HG02884 (cell line): ENCODE results near the gene SCAPER.

Experiments used
- ATAC-seq: cut with Tn5 transposase; IDR thresholded peaks from one replicate; pipeline ENCODE4 v1.9.1; 2021; ENCODE audit warnings: mild to moderate bottlenecking, moderate library complexity; ENCODE audit not compliant: unreplicated experiment

The SCAPER gene, protein sequence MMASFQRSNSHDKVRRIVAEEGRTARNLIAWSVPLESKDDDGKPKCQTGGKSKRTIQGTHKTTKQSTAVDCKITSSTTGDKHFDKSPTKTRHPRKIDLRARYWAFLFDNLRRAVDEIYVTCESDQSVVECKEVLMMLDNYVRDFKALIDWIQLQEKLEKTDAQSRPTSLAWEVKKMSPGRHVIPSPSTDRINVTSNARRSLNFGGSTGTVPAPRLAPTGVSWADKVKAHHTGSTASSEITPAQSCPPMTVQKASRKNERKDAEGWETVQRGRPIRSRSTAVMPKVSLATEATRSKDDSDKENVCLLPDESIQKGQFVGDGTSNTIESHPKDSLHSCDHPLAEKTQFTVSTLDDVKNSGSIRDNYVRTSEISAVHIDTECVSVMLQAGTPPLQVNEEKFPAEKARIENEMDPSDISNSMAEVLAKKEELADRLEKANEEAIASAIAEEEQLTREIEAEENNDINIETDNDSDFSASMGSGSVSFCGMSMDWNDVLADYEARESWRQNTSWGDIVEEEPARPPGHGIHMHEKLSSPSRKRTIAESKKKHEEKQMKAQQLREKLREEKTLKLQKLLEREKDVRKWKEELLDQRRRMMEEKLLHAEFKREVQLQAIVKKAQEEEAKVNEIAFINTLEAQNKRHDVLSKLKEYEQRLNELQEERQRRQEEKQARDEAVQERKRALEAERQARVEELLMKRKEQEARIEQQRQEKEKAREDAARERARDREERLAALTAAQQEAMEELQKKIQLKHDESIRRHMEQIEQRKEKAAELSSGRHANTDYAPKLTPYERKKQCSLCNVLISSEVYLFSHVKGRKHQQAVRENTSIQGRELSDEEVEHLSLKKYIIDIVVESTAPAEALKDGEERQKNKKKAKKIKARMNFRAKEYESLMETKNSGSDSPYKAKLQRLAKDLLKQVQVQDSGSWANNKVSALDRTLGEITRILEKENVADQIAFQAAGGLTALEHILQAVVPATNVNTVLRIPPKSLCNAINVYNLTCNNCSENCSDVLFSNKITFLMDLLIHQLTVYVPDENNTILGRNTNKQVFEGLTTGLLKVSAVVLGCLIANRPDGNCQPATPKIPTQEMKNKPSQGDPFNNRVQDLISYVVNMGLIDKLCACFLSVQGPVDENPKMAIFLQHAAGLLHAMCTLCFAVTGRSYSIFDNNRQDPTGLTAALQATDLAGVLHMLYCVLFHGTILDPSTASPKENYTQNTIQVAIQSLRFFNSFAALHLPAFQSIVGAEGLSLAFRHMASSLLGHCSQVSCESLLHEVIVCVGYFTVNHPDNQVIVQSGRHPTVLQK (N-terminal part only)

DNA sequence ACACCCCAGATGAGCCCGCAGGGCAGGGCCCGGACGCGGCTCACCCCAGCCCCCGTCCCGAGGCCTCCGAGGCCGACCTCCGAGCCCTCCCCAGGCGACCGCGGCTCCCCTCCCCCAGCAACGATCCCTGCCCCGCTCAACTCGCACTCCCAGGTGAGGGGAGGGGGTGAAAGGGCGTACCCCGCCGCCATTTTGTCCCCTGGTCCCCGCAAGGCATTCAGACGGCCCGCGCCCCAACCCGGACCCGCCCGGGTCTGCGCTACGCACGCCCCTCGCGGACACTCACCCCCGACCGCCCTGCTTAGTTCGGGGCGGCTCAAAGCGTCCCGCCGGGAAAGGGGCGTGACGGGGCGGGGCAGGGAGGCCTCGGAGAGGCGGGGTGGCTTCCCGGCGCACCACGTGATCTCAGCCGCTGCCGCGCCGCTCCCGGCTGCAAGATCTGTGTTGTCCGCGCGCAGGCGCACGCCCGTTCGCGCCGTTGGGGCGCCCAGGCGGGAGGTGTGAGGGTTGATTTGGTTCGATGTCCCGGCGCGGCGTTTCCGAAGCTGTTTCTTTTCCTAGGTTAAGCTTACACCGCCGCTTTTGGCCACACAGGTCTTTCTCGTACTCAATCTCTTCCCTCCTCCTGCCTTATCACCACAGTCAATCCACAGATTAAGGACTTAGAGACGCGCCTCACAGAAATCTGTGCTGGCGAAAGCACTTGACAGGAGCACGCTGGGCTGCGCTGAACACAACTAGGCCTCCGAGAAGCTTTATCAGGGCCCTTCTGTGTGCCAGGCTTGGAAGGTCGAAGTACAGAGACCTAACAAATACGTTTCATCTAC, at the start of gene SCAPER:
Gene SCAPER (minus strand): TSS at position 328 of the 827 bp plus-strand sequence. CDS start 21,523 bp downstream, outside the sequence.
- peak; percentile 83 for ATAC-seq

- ATAC-seq: no peak
These were observed 49.6 kb upstream of the SCAPER start for GRCh38 chr15:76954744-76955143.

GRCh38 chr15:76953913-76954312, 48.8 kb upstream of the SCAPER start:
- no peak for ATAC-seq

DNA sequence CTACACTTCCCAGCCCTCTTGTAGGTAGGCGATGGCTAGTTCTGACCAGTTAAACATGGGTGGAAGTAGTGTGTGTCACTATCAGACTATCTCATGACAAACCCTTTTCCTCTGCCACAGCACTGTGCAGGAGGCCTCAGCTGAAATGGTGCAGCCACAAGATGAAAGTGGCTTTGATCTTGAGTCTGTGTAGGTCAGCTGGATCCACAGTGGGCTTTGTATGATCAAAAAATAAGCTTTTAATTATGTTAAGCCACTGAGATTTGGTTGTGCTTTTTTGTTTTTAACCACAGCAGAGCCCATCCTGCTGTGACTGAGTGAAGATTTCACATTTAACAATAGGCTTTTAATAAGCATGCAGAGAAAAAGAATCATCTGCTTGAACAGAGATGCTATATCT, 46.1 kb upstream of the SCAPER start:
- no peak for ATAC-seq

- no peak for ATAC-seq
These were observed 42.3 kb upstream of the SCAPER start for GRCh38 chr15:76947454-76947853.

DNA sequence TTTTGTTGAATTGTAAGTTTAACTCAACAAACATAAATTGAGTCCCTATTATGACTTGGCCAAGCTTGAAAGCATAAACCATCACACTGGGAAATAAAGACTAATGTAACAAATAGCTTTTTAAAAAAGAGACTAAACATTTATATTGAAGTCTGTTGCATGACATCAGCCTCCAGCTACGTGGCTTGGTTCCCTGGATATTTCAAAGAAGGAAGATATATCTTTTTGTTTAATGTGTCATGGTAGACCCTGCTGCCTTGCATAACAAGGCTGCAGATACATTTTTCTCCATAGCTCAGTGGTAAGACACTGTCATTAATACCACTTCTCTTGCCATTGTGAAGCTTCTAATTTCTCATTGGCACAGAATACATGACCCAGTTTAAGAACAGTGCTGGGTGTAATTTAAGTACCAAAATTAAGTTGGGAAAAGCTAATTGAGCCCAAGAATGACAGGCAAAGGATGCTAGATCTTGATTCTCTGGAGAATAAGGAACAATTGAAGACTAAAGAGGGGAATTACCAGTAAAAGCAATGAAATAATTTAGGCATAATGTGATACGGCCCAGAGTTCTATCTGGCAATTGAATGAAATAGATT, 40.5 kb upstream of the SCAPER start:
- ATAC-seq: no peak

- ATAC-seq: no peak
These were observed 37.2 kb upstream of the SCAPER start for GRCh38 chr15:76942331-76942730.

- no peak for ATAC-seq
These were observed 36.5 kb upstream of the SCAPER start for GRCh38 chr15:76941636-76942035.

DNA sequence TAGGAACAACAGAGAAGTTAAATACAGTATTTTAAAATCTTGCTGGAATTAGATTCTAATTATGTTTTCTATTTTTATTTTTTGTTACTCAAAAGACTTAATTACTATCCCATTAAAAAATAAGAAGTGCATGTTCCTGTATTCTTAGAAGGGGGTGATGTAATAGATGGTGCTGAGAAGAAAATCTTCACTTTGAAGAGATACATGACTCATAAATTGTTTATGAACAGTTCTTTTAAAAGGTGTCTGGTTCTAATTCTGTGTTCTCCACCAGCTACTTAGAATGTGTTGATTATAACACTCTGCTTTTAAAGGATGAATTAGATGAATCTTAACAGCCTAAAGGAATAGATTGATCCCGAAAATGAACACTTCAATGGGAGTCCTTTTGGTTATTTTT, 34.6 kb upstream of the SCAPER start:
- ATAC-seq: no peak

- ATAC-seq: no peak
These were observed 33.6 kb upstream of the SCAPER start for GRCh38 chr15:76938752-76939151.

DNA sequence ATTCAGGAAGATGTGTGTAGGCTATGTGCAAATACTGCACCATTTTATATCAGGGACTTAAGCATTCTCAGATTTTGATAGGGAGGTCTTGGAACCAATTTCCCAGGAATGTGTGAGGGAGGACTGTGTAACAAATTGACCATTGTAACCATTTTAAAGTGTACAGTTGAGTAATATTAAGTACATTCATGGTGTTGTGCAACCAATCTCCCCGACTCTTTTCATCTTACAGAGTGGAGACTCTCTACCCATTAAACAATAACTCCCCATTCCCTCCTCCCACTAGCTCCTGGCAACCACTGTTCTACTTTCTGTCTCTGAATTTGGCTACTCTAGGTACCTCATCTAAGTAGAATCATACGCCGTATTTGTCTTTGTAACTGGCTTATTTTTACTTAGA, 31.5 kb upstream of the SCAPER start:
- ATAC-seq: no peak

- no peak for ATAC-seq
These were observed 30.5 kb upstream of the SCAPER start for GRCh38 chr15:76935620-76936019.

DNA sequence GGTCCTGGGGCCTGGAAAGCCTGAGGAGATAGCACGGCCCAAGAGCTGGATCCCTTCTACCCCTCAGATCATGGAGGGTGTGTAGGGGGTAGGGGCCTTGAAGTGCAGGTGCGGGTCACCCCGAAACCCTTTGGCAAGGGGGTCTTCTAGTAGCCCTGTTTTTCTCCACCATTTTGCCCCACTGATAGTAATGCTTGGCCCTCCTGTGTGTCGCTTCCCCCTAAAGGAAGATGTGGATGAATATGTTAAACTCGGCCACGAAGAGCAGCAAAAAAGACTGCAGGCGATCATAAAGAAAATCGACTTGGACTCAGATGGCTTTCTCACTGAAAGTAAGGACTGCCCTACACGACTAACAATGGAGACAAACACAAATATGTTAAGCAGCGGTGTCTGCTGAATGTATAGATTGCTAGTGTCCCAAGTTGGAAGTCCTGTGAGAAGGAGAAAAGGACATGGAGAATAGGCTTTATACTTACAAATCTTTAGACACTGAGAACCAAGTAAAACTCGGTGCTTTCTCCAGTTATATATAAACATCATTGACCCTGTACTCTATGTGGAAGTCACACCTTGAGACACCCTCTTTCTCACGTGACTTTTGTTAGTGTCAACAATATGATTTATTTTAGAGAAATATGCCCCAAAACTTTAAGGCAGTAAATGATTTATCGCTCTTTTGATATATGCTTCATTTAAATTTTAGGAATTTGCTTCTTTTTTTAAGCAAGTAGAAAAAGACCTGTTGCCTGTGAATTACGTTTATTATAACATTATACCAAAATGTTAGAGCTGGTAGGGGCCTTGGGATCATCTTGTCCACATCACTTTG, 27.2 kb upstream of the SCAPER start:
- no peak for ATAC-seq

- peak; percentile 93 for ATAC-seq
These were observed 26.4 kb upstream of the SCAPER start, which contains the start of gene RCN2 for GRCh38 chr15:76931397-76932134. Gene RCN2 (plus strand): TSS chr15:76931749. CDS start chr15:76931842, 93 bp downstream.

DNA sequence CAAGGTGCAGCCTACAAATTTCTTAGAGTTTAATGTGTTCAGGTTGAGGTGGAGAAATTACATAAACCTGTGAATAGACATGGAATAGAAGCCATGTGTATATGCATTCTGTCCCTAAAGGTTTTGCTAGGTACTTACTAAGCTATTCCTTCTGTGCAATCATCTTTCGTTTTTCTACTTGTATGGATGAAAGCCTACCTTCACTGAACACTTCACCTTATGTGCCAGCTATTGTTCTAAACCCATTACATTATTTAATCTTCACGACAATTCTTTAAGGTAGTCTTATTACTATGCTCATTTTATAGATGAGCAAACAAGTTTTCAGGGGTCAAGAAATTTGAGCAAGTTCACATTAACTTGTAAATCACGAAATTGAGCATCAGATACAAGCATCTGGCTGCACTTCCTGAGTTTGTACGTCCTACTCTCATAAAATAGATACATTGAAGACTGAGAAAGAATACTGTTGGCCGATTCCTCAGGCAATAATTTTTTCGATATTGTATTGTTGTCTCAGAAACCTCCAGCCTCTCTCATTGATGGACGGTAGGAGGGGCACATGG, 25.8 kb upstream of the SCAPER start:
- ATAC-seq: no peak

DNA sequence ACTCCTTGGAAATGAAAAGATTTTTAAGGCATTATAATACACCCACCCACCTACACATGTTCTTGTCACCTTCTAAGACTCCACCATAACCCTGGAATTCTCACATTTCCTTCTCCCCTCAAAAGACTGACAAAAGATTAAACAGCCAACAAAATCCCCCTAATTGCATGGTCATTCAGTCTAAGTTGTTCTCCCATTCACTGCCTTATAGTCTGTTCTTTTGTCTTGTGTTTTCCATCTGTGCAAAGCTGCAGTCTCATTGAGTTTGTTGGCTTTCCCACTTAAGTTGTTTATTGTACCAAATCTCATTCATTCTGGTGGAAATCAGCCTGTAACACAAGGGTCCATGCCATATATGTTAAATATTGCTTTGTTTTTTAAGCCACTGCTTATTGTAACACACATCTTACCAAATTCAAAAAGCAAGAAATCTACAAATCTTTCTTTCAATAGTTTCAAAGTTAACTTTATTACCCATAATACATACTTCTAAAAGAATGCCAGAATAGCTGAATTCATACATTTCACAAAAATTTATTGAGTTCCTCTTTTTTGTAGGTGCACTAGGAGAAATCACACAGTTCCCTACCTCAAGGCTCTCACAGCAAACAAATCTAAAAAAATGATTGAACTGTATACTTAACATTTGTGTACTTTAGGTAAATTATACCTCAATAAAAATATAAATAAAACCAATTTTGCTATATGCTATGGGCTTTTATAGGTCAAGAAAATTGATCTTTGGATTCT, 24.0 kb upstream of the SCAPER start:
- ATAC-seq: no peak

- no peak for ATAC-seq
These were observed 23.1 kb upstream of the SCAPER start for GRCh38 chr15:76928201-76928600.
